Immature natural killer cell (primary cell): Measurements from ENCODE around the gene RASGRP1. TPM values are rescaled to one million over a fixed set of nuclear protein-coding genes. Genes with fewer than 3 reads are reported as not detected.

Experiments
- DNase-seq, 3 donors: peaks; one replicate each; pipeline ENCODE4 v3.0.0; 2022; ENCODE audit warnings: mixed read lengths in 1 of 3
- H3K27ac Mint-ChIP-seq, 6 donors: one replicate each; pipeline ENCODE4 v1.8.0; 2020; ENCODE audit warnings: mixed read lengths in 6 of 6, mild to moderate bottlenecking in 5 of 6, inconsistent platforms in 4 of 6, moderate library complexity in 3 of 6
- H3K27me3 Mint-ChIP-seq, 3 donors: one replicate each; pipeline ENCODE4 v1.8.0; 2020 to 2021; ENCODE audit warnings: low read depth in 3 of 3, mild to moderate bottlenecking in 3 of 3, mixed read lengths in 3 of 3, moderate library complexity in 3 of 3, inconsistent platforms in 1 of 3
- H3K36me3 Mint-ChIP-seq, 3 donors: one replicate each; pipeline ENCODE4 v1.8.0; 2020; ENCODE audit warnings: mixed read lengths in 3 of 3, inconsistent platforms in 2 of 3, mild to moderate bottlenecking in 2 of 3
- H3K4me1 Mint-ChIP-seq, 2 donors: one replicate each; pipeline ENCODE4 v1.8.0; 2020; ENCODE audit warnings: inconsistent platforms in 2 of 2, mild to moderate bottlenecking in 2 of 2, mixed read lengths in 2 of 2, moderate library complexity in 1 of 2
- H3K4me3 Mint-ChIP-seq, 5 donors: one replicate each; pipeline ENCODE4 v1.8.0; 2020; ENCODE audit warnings: mild to moderate bottlenecking in 5 of 5, mixed read lengths in 5 of 5, inconsistent platforms in 3 of 5, moderate library complexity in 3 of 5
- H3K9me3 Mint-ChIP-seq, 6 donors: one replicate each; pipeline ENCODE4 v1.8.0; 2020; ENCODE audit warnings: mild to moderate bottlenecking in 6 of 6, mixed read lengths in 6 of 6, inconsistent platforms in 4 of 6, moderate library complexity in 3 of 6
- polyA plus RNA-seq, 3 donors: library from polyadenylated mRNA; unstranded; fragments of 300-500 nt; fragmentation: Illumina TruSeq; gene quantifications; one replicate each; pipeline ENCODE4 v1.2.3, GENCODE V29; 2021

RASGRP1 gene
- polyA plus RNA-seq, 3 donors from 2014 or later = 21.9 to 63.9 (median 22.7) TPM

DNA sequence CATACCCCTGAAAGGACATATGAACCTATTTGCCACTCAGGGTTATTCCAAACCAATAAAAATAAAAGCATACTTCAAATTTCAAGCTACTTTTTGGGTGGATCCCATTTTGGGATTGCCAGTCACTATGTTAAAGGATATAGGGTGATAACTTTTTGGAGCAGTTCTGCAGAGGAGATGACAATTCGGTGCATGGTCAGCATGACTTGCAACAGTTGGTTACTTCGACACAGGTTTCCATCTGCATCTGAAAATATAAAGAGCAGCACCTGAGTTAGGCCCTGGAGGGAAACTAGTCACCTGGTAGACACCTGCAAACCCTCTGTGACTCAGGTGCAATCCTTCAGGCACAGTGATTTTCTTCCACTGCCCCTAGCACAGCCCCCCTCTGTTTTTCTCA is 38.5 kb downstream of the RASGRP1 start:
- no peak overlapping the region for H3K4me3 Mint-ChIP-seq
- no peak for DNase-seq
- peaks cover 0 to 3% (median 1%) of the 10 kb centered on the region in 3 donors for H3K27me3 Mint-ChIP-seq
- H3K9me3 Mint-ChIP-seq = no peaks in the 10 kb centered on the region
- H3K4me1 Mint-ChIP-seq = peaks cover 46 to 80% of the 10 kb centered on the region in 2 donors
- H3K36me3 Mint-ChIP-seq = peaks cover 0 to 14% (median 8%) of the 10 kb centered on the region in 3 donors
- H3K27ac Mint-ChIP-seq = peak overlapping the region in 2 of 6 donors; percentile 28 to 58

DNA sequence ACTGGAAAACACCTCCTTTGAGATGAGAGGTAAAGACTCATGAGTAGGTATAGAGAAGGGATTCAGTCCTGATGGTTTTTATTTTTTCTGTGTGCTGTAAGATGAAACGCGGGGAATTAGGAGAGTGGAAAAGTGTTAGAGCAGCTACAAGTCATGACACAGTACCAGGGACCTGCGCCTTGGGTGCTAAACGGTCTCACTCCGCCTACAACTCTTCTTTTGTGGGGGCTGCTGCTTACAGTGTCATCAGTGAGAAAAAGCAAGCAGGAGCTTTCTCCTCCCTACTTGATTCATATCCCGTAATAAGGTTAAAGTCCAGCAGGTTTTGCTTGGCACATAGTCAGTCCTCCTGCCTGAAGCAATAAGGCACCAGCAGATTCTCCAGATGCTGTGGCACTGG is 39.1 kb downstream of the RASGRP1 start:
- DNase-seq = no peak
- H3K36me3 Mint-ChIP-seq = peaks cover 0 to 14% (median 8%) of the 10 kb centered on the region in 3 donors
- no peaks in the 10 kb centered on the region for H3K9me3 Mint-ChIP-seq
- peaks cover 43 to 78% of the 10 kb centered on the region in 2 donors for H3K4me1 Mint-ChIP-seq
- peak overlapping the region in 5 of 6 donors; percentile 6 to 51 (median 22) for H3K27ac Mint-ChIP-seq
- peaks cover 0 to 3% (median 1%) of the 10 kb centered on the region in 3 donors for H3K27me3 Mint-ChIP-seq
- H3K4me3 Mint-ChIP-seq = no peak overlapping the region

DNA sequence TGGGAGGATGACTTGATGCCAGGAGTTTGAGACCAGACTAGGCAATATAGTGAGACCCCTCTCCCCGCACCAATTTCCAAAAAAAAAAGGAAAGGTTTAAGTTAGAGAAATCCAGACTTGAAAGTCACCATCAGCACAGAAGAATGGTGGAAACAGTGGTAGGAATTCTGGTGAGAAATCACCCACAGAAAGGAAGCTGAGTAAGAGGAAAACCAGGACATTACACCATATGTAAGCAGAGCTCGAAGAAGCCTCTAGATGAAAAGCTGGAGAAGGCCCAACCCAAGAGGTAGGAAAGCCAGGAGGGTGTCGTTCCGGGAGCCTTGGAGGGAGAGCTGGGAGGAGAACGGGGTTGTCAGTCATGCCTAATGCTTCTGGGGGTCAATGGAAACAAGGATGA is 40.5 kb downstream of the RASGRP1 start:
- peak overlapping the region; percentile 4 to 80 (median 36) for H3K27ac Mint-ChIP-seq
- peaks cover 35 to 76% of the 10 kb centered on the region in 2 donors for H3K4me1 Mint-ChIP-seq
- peaks cover 0 to 3% (median 1%) of the 10 kb centered on the region in 3 donors for H3K27me3 Mint-ChIP-seq
- no peaks in the 10 kb centered on the region for H3K9me3 Mint-ChIP-seq
- peaks cover 0 to 20% (median 11%) of the 10 kb centered on the region in 3 donors for H3K36me3 Mint-ChIP-seq
- H3K4me3 Mint-ChIP-seq = no peak overlapping the region
- DNase-seq = no peak

DNA sequence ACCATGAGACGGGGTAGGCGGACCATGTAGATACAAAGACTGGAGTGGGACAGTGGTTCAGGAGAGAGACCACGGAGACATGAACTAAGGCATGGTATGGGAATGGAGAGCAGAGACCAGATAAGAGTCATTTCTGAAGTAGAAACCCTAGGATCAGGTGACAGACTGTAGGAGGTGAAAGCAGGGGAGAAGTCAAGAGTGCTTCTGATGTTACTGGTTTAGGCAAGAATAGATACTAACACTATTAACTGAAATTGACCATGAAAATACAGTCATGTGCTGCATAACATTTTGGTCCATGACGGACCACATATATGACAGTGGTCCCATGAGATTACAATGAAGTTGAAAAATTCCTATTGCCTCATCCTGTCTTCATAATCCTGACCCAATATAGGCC is 41.7 kb downstream of the RASGRP1 start:
- H3K27me3 Mint-ChIP-seq = peaks cover 0 to 2% (median 1%) of the 10 kb centered on the region in 3 donors
- H3K36me3 Mint-ChIP-seq = peaks cover 7 to 23% (median 17%) of the 10 kb centered on the region in 3 donors
- H3K4me3 Mint-ChIP-seq = no peak overlapping the region
- no peaks in the 10 kb centered on the region for H3K9me3 Mint-ChIP-seq
- peaks cover 26 to 64% of the 10 kb centered on the region in 2 donors for H3K4me1 Mint-ChIP-seq
- H3K27ac Mint-ChIP-seq = peak overlapping the region in 4 of 6 donors; percentile 4 to 43 (median 24)
- no peak for DNase-seq

DNA sequence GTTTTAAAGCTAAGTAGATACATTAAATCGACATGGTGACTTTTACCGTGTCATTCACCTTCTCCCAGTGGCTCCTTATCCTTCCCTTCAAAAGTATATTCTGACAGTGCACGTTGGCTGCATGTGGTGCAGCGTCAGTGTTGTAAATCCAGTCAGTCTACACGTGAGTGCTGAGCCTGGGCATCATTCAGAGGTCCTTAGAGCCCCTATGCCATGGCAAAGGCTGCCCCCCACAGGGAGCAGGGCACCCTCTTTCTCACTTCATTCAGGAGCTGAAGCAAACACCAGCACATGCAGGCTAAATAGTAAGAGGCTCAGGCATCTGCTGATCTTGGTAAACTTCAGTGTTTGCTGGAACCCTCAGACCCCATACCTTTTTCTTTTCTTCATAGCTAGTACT is 43.3 kb downstream of the RASGRP1 start:
- H3K27ac Mint-ChIP-seq = peak overlapping the region; percentile 7 to 75 (median 48)
- peaks cover 20 to 52% of the 10 kb centered on the region in 2 donors for H3K4me1 Mint-ChIP-seq

DNA sequence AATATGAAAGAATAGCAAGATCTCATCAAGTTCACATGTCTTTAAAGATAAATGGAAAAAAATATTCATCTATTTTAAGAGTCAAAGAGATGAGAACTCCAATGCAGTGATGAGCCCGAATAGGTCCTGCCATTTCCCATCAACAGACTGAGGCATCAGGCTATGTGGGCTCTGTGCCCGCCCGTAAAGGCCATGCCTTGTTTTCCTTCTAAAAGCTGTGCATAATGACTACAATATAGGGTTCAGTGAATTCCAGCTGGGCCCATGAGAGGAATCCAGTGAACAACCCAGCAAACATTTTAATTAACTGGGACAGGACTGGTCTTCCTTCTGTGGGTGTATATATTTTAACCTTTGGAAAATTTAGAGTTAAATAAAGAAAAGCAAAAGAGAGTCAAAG is 44.6 kb downstream of the RASGRP1 start:
- Mint-ChIP-seq H3K9me3 (no peaks in the 10 kb centered on the region), H3K36me3 (peaks cover 14 to 34% (median 24%) of the 10 kb centered on the region in 3 donors), H3K27ac (peak overlapping the region in 1 of 6 donors; percentile 66), H3K4me3 (no peak overlapping the region), H3K4me1 (peaks cover 24 to 53% of the 10 kb centered on the region in 2 donors), H3K27me3 (peaks cover 0 to 1% (median 0%) of the 10 kb centered on the region in 3 donors)
- no peak for DNase-seq

More for the DNA sequence above, 43.3 kb downstream of the RASGRP1 start:
- no peak overlapping the region for H3K4me3 Mint-ChIP-seq
- H3K27me3 Mint-ChIP-seq = peaks cover 0 to 1% (median 0%) of the 10 kb centered on the region in 3 donors
- peaks cover 11 to 29% (median 23%) of the 10 kb centered on the region in 3 donors for H3K36me3 Mint-ChIP-seq
- H3K9me3 Mint-ChIP-seq = no peaks in the 10 kb centered on the region
- DNase-seq = no peak

DNA sequence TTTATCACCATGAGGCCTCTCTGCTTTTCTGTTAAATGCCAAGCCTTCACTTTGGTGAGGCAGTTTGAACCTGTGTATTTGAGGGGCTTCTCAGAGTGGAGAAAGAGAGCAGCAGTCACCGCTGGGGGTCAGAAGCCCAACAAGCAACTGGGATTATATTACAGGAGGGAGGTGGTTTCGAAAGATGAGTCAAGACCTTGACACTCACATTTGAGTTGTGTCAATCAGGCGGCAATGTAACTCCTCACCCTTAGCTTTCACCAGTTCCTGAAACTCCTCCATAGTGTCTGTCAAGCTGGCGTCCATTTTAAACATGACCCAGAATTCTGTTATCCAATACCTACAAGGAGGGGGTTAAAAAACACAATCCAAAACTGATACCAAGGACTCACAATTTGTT is 46.5 kb downstream of the RASGRP1 start:
- no peak overlapping the region for H3K4me3 Mint-ChIP-seq

DNA sequence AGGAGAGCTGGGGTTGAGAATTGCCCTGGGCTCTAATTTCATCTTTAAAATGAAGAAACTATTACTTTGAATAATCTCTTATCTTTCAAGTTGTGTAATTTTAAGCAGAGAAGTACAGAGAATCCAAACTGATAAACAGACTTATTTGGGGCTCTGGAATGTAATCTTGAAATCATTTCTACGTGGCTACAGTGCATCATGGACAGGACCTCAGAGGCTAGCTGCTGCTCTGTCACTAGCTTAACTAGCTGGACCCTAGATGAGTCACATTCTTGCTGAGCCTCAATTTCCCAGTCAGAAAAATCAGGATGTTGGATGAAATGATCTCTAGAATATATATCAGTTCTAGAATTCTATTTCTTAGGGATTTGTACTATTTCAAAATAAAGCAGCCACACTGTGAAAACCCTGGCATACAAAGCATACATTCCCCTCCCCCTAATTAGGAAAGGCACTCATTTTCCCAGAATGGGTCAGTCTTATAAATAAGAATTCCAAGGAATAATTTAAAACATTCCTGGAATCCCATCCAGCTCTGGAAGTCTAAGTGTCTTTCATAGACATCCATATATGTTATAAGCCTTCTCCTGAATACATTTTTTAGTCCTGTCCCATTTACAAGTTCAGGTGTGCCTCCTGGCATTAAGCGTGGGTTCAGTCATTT is 47.2 kb downstream of the RASGRP1 start:
- peaks cover 0 to 2% (median 0%) of the 10 kb centered on the region in 3 donors for H3K27me3 Mint-ChIP-seq

More for the DNA sequence above, 46.5 kb downstream of the RASGRP1 start:
- Mint-ChIP-seq H3K36me3 (peaks cover 14 to 45% (median 30%) of the 10 kb centered on the region in 3 donors), H3K4me1 (peaks cover 29 to 71% of the 10 kb centered on the region in 2 donors), H3K27me3 (peaks cover 0 to 2% (median 0%) of the 10 kb centered on the region in 3 donors), H3K9me3 (no peaks in the 10 kb centered on the region), H3K27ac (peak overlapping the region in 3 of 6 donors; percentile 39 to 58 (median 45))
- no peak for DNase-seq

DNA sequence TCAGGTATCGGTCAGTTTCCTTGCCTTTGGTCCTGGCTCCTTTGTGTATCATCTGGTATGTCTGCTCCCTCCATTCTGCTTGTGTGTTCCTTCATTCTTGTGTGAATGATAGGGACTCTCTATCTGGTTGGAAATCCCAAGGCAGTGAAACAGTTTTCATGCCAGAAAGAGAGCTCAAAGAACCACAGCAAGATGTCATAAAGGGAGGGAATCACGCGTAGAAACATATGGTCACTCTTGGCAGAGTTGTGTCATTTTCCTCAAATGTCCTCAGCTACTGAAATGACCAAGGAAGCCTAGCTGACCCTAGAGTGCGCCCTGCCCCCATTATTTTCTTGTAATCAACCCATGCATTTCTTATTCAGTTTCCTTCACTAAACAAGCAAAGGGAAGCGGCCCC is 48.0 kb downstream of the RASGRP1 start:
- Mint-ChIP-seq H3K4me3 (no peak overlapping the region), H3K4me1 (peaks cover 25 to 57% of the 10 kb centered on the region in 2 donors), H3K27ac (peak overlapping the region in 5 of 6 donors; percentile 3 to 79 (median 60)), H3K27me3 (peaks cover 0 to 2% (median 0%) of the 10 kb centered on the region in 3 donors), H3K9me3 (no peaks in the 10 kb centered on the region), H3K36me3 (peaks cover 14 to 55% (median 31%) of the 10 kb centered on the region in 3 donors)
- no peak for DNase-seq

More for the DNA sequence above, 47.2 kb downstream of the RASGRP1 start:
- no peak overlapping the region for H3K4me3 Mint-ChIP-seq
- peaks cover 14 to 51% (median 31%) of the 10 kb centered on the region in 3 donors for H3K36me3 Mint-ChIP-seq
- H3K27ac Mint-ChIP-seq = peak overlapping the region; percentile 21 to 58 (median 42)
- peaks cover 26 to 65% of the 10 kb centered on the region in 2 donors for H3K4me1 Mint-ChIP-seq
- no peaks in the 10 kb centered on the region for H3K9me3 Mint-ChIP-seq
- no peak for DNase-seq

DNA sequence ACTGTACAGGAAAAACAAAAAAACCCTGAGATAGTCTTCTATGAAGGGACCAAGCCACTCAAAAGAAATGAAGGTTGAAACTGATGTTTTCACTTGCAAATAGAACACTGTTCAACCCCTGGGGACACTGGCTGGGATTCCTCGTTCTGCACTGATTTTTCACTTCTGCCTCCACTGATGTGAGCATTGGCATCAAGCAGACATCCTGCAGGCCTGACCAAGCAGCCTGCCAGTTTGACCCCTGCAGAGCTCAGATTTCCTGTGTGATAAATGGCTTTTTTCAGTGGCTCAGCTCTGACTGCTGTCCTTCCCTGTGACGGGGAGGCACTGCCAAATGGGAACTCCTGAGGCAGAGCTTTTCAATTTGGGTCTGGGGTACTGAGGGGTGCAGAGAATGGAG is 50.0 kb downstream of the RASGRP1 start:
- no peak overlapping the region for H3K4me3 Mint-ChIP-seq
- DNase-seq = no peak
- H3K36me3 Mint-ChIP-seq = peaks cover 14 to 67% (median 38%) of the 10 kb centered on the region in 3 donors
- no peaks in the 10 kb centered on the region for H3K9me3 Mint-ChIP-seq
- peak overlapping the region in 5 of 6 donors; percentile 29 to 84 (median 75) for H3K27ac Mint-ChIP-seq
- peaks cover 0 to 2% (median 0%) of the 10 kb centered on the region in 3 donors for H3K27me3 Mint-ChIP-seq
- peaks cover 20 to 40% of the 10 kb centered on the region in 2 donors for H3K4me1 Mint-ChIP-seq

DNA sequence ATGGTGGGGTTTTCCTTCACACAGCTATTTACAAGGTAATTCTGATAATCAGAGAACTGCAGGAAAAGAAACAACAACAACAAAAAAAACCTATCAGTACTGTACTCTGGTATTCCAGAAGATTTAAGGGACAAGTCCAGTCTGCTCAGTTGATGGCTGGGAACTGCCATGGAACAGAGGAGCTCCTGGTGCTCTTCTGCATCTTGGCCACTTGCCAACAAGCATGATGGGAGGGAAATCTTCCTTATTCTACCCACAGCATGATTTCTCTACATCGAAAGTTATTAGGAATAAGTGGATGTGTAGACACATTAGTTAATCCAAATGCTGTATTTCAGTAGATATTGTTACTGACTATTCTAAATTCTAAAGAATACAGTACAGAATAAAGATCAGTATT is 51.7 kb downstream of the RASGRP1 start:
- no peaks in the 10 kb centered on the region for H3K9me3 Mint-ChIP-seq
- H3K4me1 Mint-ChIP-seq = peaks cover 15 to 36% of the 10 kb centered on the region in 2 donors
- no peak for DNase-seq
- peak overlapping the region in 4 of 6 donors; percentile 4 to 73 (median 29) for H3K27ac Mint-ChIP-seq
- peaks cover 10 to 67% (median 33%) of the 10 kb centered on the region in 3 donors for H3K36me3 Mint-ChIP-seq
- no peak overlapping the region for H3K4me3 Mint-ChIP-seq
- peaks cover 0 to 2% (median 0%) of the 10 kb centered on the region in 3 donors for H3K27me3 Mint-ChIP-seq

DNA sequence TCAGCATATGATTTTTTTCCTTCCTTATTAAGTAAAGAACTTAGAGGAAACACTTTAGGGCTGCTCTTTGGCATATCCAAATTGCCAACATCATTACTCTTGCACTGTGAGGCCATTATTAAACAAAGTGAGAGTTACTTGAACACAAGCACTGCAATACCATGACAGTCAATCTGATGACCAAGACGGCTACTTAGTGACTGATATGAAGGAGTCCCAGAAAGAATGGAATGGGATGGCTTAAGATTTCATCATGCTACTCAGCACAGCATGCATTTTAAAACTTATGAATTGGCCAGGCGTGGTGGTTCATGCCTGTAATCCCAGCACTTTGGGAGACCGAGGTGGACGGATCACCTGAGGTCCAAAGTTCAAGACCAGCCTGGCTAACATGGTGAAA is 55.5 kb downstream of the RASGRP1 start:
- peaks cover 0 to 2% (median 0%) of the 10 kb centered on the region in 3 donors for H3K27me3 Mint-ChIP-seq
- H3K4me1 Mint-ChIP-seq = peaks cover 0 to 10% of the 10 kb centered on the region in 2 donors
- H3K4me3 Mint-ChIP-seq = no peak overlapping the region
- DNase-seq = no peak
- H3K27ac Mint-ChIP-seq = peak overlapping the region; percentile 6 to 71 (median 69)
- peaks cover 12 to 69% (median 37%) of the 10 kb centered on the region in 3 donors for H3K36me3 Mint-ChIP-seq
- H3K9me3 Mint-ChIP-seq = no peaks in the 10 kb centered on the region

DNA sequence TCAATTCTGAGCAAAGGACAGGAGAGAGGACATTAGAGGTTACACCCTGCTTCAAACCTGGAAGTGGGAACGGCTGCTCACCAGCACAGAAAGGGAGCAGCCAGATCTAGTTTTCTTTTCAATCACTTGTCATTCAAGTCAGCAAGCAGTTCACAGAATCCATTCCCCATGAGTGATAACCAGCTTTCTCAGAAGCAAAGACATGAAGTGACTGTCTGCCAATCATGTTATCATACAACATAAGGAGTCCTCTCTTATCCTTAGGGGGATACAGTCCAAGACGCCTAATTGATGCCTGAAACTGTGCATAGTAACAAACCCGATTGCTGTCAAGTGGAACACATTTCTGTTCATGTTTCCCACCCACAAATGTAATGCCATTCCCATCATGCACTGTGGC is 56.0 kb downstream of the RASGRP1 start:
- peak overlapping the region in 5 of 6 donors; percentile 68 to 71 (median 71) for H3K27ac Mint-ChIP-seq
- peaks cover 0 to 5% of the 10 kb centered on the region in 2 donors for H3K4me1 Mint-ChIP-seq
- H3K36me3 Mint-ChIP-seq = peaks cover 12 to 67% (median 36%) of the 10 kb centered on the region in 3 donors
- H3K9me3 Mint-ChIP-seq = no peaks in the 10 kb centered on the region
- no peak for DNase-seq
- peaks cover 0 to 1% (median 0%) of the 10 kb centered on the region in 3 donors for H3K27me3 Mint-ChIP-seq
- no peak overlapping the region for H3K4me3 Mint-ChIP-seq

DNA sequence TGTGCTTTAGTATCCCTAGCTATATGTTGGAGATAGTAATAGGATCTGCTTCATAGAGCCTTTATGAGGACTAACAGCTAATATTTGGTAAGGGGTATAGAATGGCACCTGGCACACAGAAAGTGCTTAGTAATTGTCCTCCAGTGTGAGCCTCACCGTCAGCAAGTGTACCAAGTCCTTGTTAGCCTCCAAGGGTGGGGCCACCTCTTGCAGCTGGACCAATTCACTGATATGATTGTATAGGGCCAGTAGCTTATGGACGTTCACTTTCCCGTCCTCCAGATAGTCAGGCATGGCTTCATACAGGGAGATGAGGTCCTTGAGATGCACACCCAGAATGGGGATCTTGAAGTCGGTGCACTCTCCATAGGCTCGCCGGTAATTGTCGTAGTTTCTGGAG is 57.0 kb downstream of the RASGRP1 start:
- Mint-ChIP-seq H3K4me1 (no peaks in the 10 kb centered on the region), H3K4me3 (no peak overlapping the region), H3K27me3 (no peaks in the 10 kb centered on the region), H3K27ac (peak overlapping the region in 4 of 6 donors; percentile 21 to 51 (median 34)), H3K36me3 (peaks cover 15 to 66% (median 40%) of the 10 kb centered on the region in 3 donors), H3K9me3 (no peaks in the 10 kb centered on the region)
- DNase-seq = no peak
